MCF 10A (cell line): ENCODE measurements around the gene SFXN4. TPM values are rescaled to one million over a fixed set of nuclear protein-coding genes. Genes with fewer than 3 reads are reported as not detected.
A peak's percentile ranks its signal among the peaks of the same experiment; 100 is the strongest.

Experiments
- Bru-seq: library from RNA; stranded (reverse); fragments of 400-500 nt; gene quantifications from one replicate; lab custom pipeline; 2021; lab: Mats Ljungman, UMichigan
- BruChase-seq, 2 experiments: library from RNA; stranded (reverse); fragments of 400-500 nt; gene quantifications; one replicate each; lab custom pipeline; 2021; lab: Mats Ljungman, UMichigan
- BruUV-seq: library from RNA; stranded (reverse); fragments of 400-500 nt; replicated peaks from 2 replicates; lab custom pipeline; 2021; lab: Mats Ljungman, UMichigan
- CTCF ChIA-PET: fragments of 300-600 bp; sonication (Branson Sonifier 250); formaldehyde crosslinking; extraction: SDS; loops from one replicate; lab custom pipeline; 2021; ENCODE audit warnings: antibody characterized with exemption, inconsistent platforms; lab: Yijun Ruan, JAX
- POLR2A ChIA-PET: fragments of 300-600, 350-650 bp; sonication (Branson Sonifier 250); formaldehyde crosslinking; extraction: SDS; loops from one replicate; lab custom pipeline; 2020; ENCODE audit warnings: antibody characterized with exemption, inconsistent platforms; lab: Yijun Ruan, JAX
- DNase-seq: peaks from one replicate; pipeline ENCODE4 v3.0.0-alpha.2; 2018; ENCODE audit not compliant: unreplicated experiment
- H3K27ac Mint-ChIP-seq: one replicate; pipeline ENCODE4 v1.8.0; 2022; ENCODE audit warnings: mild to moderate bottlenecking, low read depth, mixed read lengths; ENCODE audit not compliant: unreplicated experiment
- H3K27me3 Mint-ChIP-seq: one replicate; pipeline ENCODE4 v1.8.0; 2022; ENCODE audit warnings: mixed read lengths; ENCODE audit not compliant: insufficient read depth, unreplicated experiment
- H3K36me3 Mint-ChIP-seq: one replicate; pipeline ENCODE4 v1.8.0; 2022; ENCODE audit warnings: mild to moderate bottlenecking, moderate library complexity, mixed read lengths; ENCODE audit not compliant: insufficient read depth, unreplicated experiment
- H3K4me1 Mint-ChIP-seq: one replicate; pipeline ENCODE4 v1.8.0; 2022; ENCODE audit warnings: mixed read lengths; ENCODE audit not compliant: insufficient read depth, unreplicated experiment
- H3K4me3 Mint-ChIP-seq: one replicate; pipeline ENCODE4 v1.8.0; 2022; ENCODE audit warnings: mild to moderate bottlenecking, moderate library complexity, mixed read lengths; ENCODE audit not compliant: unreplicated experiment
- H3K9me3 Mint-ChIP-seq: one replicate; pipeline ENCODE4 v1.8.0; 2022; ENCODE audit warnings: mixed read lengths; ENCODE audit not compliant: unreplicated experiment
- intact Hi-C: fragments of 100-400 bp; cut with micrococcal nuclease; formaldehyde crosslinking; loops from 2 replicates; pipeline ENCODE4 v1.14.1; 2022
- long read RNA-seq: library from polyadenylated mRNA; stranded (forward); transcript quantifications from one replicate; pipeline ENCODE4 v2.0.0, GENCODE V29; 2022
- total RNA-seq: library from RNA; stranded (reverse); gene quantifications from 2 replicates; pipeline ENCODE4 v1.2.3, GENCODE V29; 2022
- TF ChIP-seq, protein P1 (sequence below): fragments of 200-600 bp; IDR thresholded peaks from one replicate; pipeline ENCODE4 v1.8.0; 2022; ENCODE audit warnings: antibody characterized with exemption, mild to moderate bottlenecking; ENCODE audit not compliant: unreplicated experiment

SFXN4 gene, protein sequence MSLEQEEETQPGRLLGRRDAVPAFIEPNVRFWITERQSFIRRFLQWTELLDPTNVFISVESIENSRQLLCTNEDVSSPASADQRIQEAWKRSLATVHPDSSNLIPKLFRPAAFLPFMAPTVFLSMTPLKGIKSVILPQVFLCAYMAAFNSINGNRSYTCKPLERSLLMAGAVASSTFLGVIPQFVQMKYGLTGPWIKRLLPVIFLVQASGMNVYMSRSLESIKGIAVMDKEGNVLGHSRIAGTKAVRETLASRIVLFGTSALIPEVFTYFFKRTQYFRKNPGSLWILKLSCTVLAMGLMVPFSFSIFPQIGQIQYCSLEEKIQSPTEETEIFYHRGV
- 33.2 and 44.7 TPM in 2 replicates for total RNA-seq
- percentile 70 among the genes with signal in this experiment for Bru-seq, nascent RNA
- BruChase-seq, experiment 1, labeled RNA remaining after a 6-hour chase: percentile 63 among the genes with signal in this experiment
- BruChase-seq, experiment 2, labeled RNA remaining after a 2-hour chase: percentile 66 among the genes with signal in this experiment
- long read RNA-seq, transcript SFXN4-201 (14 exons, 1,363 nt): major isoform, 42 of 70 reads
- long read RNA-seq, partial matches to known transcripts: 0 of 70 reads
- long read RNA-seq, other reads (novel, unspliced or antisense): 28 of 70 reads

DNA sequence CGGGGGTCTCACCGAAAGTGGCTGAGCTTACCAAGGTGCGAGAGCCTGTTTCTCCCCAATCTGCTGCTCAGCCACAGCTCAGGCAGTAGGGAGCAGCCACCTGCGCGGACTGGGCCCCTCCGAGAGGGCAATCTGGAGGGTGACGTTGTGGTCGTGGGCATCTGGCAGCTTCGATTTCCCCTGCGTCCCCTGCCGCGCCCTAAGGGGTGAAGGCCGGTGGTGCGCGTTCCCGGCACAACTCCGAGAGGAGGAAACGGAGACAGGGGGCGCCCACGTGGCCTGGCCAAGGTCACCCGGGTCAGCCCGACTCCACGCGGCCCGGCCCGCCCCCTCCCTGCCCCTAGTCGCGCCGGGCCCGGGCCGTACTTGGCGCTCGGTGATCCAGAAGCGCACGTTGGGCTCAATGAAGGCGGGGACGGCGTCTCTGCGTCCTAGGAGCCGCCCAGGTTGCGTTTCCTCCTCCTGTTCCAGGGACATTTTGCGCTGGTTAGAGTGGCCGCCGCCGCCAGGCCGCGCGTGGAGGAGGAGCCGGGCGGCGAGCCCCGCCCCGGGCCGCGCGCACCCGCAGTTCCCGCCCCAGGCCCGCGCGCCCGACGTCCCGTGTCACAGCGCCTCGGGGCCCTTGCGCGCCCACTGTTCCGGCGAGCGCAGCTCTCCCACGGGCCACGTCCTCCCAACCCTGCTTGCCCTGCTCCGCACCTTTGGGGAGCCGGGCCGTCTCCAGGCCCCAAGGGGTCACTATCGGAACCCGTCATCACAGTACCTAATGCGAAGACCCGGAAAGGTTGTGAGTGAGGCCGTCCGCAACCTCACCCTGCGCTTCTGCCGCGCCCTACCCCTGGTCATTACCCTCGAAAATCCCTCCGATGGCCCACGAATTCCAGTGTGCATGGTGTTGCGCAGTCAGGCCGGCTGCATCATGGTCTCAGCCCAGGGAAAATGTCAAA is at the start of gene SFXN4:
SFXN4 (minus strand) TSS at position 544 of the 947 bp plus-strand sequence; CDS start at position 477, 67 bp downstream.
- no peaks in the 10 kb centered on the region for H3K27me3 Mint-ChIP-seq
- peaks cover 7% of the 10 kb centered on the region for H3K4me1 Mint-ChIP-seq
- H3K9me3 Mint-ChIP-seq: no peaks in the 10 kb centered on the region
- ChIA-PET POLR2A (interaction anchor here (0.7 to 3.2 kb wide), 15 partner anchors 8 to 411 kb away, joined by 3 to 19 read pairs (median 4); partner anchors contain the start of genes CACUL1, EIF3A, GRK5 and PRDX3), CTCF (interaction anchor here (0.6 to 1.2 kb wide), 6 partner anchors 9 to 622 kb away, joined by 3 to 4 read pairs (median 3); no protein-coding TSS in a partner anchor)
- TF ChIP-seq, protein P1, sequence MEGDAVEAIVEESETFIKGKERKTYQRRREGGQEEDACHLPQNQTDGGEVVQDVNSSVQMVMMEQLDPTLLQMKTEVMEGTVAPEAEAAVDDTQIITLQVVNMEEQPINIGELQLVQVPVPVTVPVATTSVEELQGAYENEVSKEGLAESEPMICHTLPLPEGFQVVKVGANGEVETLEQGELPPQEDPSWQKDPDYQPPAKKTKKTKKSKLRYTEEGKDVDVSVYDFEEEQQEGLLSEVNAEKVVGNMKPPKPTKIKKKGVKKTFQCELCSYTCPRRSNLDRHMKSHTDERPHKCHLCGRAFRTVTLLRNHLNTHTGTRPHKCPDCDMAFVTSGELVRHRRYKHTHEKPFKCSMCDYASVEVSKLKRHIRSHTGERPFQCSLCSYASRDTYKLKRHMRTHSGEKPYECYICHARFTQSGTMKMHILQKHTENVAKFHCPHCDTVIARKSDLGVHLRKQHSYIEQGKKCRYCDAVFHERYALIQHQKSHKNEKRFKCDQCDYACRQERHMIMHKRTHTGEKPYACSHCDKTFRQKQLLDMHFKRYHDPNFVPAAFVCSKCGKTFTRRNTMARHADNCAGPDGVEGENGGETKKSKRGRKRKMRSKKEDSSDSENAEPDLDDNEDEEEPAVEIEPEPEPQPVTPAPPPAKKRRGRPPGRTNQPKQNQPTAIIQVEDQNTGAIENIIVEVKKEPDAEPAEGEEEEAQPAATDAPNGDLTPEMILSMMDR: peak; percentile 14
- no TSS peak for BruUV-seq
- peak within 1 kb of the TSS; percentile 90 for H3K27ac Mint-ChIP-seq
- peak within 1 kb of the TSS; percentile 82 for H3K4me3 Mint-ChIP-seq
- peak; percentile 65 for DNase-seq
- intact Hi-C loops: no loop called here
- peaks cover 73% of the 10 kb centered on the region for H3K36me3 Mint-ChIP-seq

DNA sequence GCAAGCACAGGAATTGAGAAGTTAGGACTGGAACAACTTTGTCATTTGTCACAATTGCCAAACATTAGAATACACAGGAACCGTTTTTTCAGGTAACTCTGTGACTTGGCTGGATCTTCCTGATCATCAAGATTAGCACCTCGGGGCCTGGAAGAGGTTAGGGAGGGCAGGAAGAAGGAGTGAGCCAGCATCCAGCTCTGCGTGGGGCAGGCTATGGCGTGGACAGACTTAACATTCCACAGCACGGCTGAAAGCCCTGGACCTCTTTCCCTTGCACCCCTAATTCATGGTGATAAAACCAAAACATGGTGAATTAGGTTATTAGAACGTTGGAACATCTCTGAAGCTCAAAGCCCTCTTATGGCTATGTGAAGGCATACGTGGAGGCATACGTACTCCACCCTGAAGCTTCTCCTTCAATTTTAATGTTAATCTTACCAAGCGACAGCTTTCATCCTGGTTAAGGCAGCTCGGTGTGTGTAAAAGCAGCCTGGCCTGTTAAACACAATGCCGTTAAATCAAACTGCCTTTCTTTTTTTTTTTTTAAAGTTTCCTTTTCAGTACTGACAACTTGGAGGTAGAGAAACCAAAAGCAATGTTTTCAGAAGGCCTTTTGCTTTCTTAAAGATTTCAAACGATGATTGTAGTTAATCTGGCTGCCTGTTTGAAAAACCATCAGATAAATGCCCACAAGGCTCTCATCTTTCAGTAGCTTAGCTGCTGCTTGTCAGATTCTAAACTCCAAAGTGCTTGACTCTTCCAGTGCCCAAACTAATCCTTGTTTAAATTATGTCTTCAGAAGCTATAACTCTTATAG is 46.3 kb upstream of the SFXN4 start:
- H3K27me3 Mint-ChIP-seq: no peaks in the 10 kb centered on the region

DNA sequence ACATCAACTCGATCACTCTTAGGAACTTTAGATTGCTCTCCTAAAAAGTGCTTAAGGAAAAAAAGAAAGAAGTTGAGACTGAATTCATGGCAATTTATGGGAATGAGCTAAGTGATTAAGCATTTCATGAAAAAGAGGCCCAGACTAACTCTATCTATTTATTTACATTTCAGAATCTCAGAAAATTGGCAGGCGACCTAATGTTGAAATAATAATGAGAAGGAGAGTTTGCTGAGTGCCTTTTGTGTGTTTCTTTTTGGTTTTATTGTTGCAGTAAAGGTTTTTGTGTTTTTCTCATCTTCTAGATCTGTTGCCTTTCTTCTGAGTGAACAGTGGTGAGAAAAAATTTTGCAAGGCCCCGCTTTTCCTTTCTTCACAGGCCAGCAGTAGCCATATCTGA is 45.7 kb upstream of the SFXN4 start:
- no peaks in the 10 kb centered on the region for H3K9me3 Mint-ChIP-seq
- ChIA-PET POLR2A (no interaction called here), CTCF (interaction anchor here (1.2 to 1.6 kb wide), 4 partner anchors 9 to 234 kb away, joined by 3 to 5 read pairs (median 4); no protein-coding TSS in a partner anchor)
- peaks cover 9% of the 10 kb centered on the region for H3K4me1 Mint-ChIP-seq
- DNase-seq: peak; percentile 32
- TF ChIP-seq, protein P1: no peak
- H3K27me3 Mint-ChIP-seq: no peaks in the 10 kb centered on the region
- peaks cover 5% of the 10 kb centered on the region for H3K36me3 Mint-ChIP-seq
- H3K4me3 Mint-ChIP-seq: no peak overlapping the region
- no TSS peak for BruUV-seq
- intact Hi-C loops: no loop called here
- H3K27ac Mint-ChIP-seq: no peak overlapping the region

More for the DNA sequence above, 46.3 kb upstream of the SFXN4 start:
- Mint-ChIP-seq H3K9me3 (no peaks in the 10 kb centered on the region), H3K4me3 (no peak overlapping the region), H3K36me3 (peaks cover 5% of the 10 kb centered on the region), H3K27ac (no peak overlapping the region), H3K4me1 (peaks cover 5% of the 10 kb centered on the region)
- CTCF ChIA-PET: interaction anchor here (1.2 to 1.6 kb wide), 4 partner anchors 9 to 234 kb away, joined by 3 to 5 read pairs (median 4); no protein-coding TSS in a partner anchor
- intact Hi-C loops: no loop called here
- POLR2A ChIA-PET: no interaction called here
- no TSS peak for BruUV-seq
- no peak for DNase-seq
- TF ChIP-seq, protein P1: no peak
